ENCODE measurements around the gene MOSPD2.

DNA sequence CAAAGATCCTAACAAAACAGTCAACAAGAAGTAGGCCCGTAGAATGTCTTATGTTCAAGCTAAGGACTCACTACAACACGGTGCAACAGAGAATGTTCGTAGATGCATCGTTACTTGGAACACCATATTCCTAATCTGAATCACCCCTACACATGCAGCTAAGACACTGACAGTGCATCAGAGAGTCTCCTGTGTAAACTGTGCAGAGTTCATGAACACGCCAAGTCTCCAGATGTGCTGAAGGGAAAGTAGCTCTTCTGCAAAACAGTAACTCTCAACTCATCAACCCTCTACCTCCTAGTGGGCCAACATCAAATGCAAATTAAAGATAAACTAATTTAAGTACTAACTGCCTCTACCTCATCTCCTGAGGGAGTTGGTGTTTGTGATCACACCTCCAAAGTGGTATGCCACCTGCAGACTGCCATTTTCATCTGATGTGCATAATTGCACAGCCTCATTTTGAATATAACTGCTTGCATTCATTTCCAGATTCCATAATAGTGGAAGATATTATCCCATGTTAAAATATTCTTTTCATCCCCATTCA is 73.5 kb downstream of the MOSPD2 start:
- TF ChIP-seq EZH2 (IDR thresholded peaks at IDR 0.05; ENCODE audit: insufficient read depth, poor library complexity, severe bottlenecking) (no peak), EZH2phosphoT487 (IDR thresholded peaks at IDR 0.05; ENCODE audit: insufficient read depth, low read depth) (no peak)

Data from GM23248 (cell line).